SK-N-SH (cell line): Measurements from ENCODE around the gene ZFYVE27.

Experiments used
- CTCF ChIP-seq: fragments of 200-600 bp; sonication (generic); IDR thresholded peaks from 2 replicates; pipeline ENCODE4 v1.6.1; 2017; ENCODE audit warnings: antibody characterized with exemption, mild to moderate bottlenecking, moderate library complexity
- MAX ChIP-seq: IDR thresholded peaks from 2 replicates; pipeline ENCODE4 v1.4.0; 2012; ENCODE audit warnings: low read depth
- YY1 ChIP-seq: IDR thresholded peaks from 2 replicates; pipeline ENCODE4 v1.4.0; 2012; ENCODE audit warnings: low read depth, mild to moderate bottlenecking

- TF ChIP-seq CTCF (no peak), YY1 (no peak), MAX (no peak)
Measured at GRCh38 chr10:97761331-97761865, 24.5 kb downstream of the ZFYVE27 start.
